Panc1 (cell line): ENCODE data around the gene MBOAT7. TPM values are rescaled to one million over a fixed set of nuclear protein-coding genes. Genes with fewer than 3 reads are reported as not detected.

Source experiments
- ATAC-seq: fragments of 200-7000 bp; cut with Tn5 transposase; 2 replicates; pipeline ENCODE4 v1.9.1; 2020; ENCODE audit warnings: mild to moderate bottlenecking, moderate library complexity
- BruUV-seq: library from RNA; stranded (reverse); fragments of 400-500 nt; replicated peaks from 2 replicates; lab custom pipeline; 2021; lab: Mats Ljungman, UMichigan
- CTCF ChIA-PET: fragments of 300-600 bp; sonication (Branson Sonifier 250); formaldehyde crosslinking; loops from one replicate; lab custom pipeline; 2022; ENCODE audit warnings: antibody characterized with exemption; lab: Charles Lee
- POLR2A ChIA-PET: fragments of 300-600 bp; sonication (Branson Sonifier 250); formaldehyde crosslinking; loops from one replicate; lab custom pipeline; 2022; ENCODE audit warnings: antibody characterized with exemption; lab: Charles Lee
- DNase-seq: peaks from one replicate; pipeline ENCODE4 v3.0.0-alpha.2; 2010; ENCODE audit warnings: low read depth, low spot score
- H3K27ac ChIP-seq: 2 replicates; pipeline ENCODE4 v1.5.1; 2011; ENCODE audit warnings: mild to moderate bottlenecking, low read length, inconsistent platforms
- H3K27me3 ChIP-seq: fragments of 200-500 bp; sonication (Bioruptor generic); 2 replicates; pipeline ENCODE4 v1.6.0; 2014; ENCODE audit warnings: low read length, inconsistent platforms; ENCODE audit not compliant: control insufficient read depth, insufficient read depth
- H3K36me3 ChIP-seq: fragments of 200-500 bp; sonication (Bioruptor generic); 2 replicates; pipeline ENCODE4 v1.5.1; 2014; ENCODE audit warnings: inconsistent platforms, mild to moderate bottlenecking, low read length, moderate library complexity; ENCODE audit not compliant: control insufficient read depth, insufficient read depth
- H3K4me1 ChIP-seq: 2 replicates; pipeline ENCODE4 v1.5.1; 2011; ENCODE audit warnings: inconsistent platforms, mild to moderate bottlenecking, low read length, moderate library complexity; ENCODE audit not compliant: control insufficient read depth, insufficient read depth
- H3K4me3 ChIP-seq, 2 experiments: 2 replicates each; pipeline ENCODE4 v1.5.1; 2011 to 2012; ENCODE audit warnings: low read depth in 2 of 2, low read length in 2 of 2, mild to moderate bottlenecking in 2 of 2, inconsistent platforms in 1 of 2, moderate library complexity in 1 of 2
- H3K9me3 ChIP-seq: fragments of 200-500 bp; sonication (Bioruptor generic); 2 replicates; pipeline ENCODE4 v1.5.1; 2014; ENCODE audit warnings: low read depth, mild to moderate bottlenecking, inconsistent platforms, low read length, moderate library complexity; ENCODE audit not compliant: control insufficient read depth, insufficient read depth
- POLR2AphosphoS5 ChIP-seq: IDR thresholded peaks from 2 replicates; pipeline ENCODE4 v1.6.1; 2012; ENCODE audit warnings: mild to moderate bottlenecking, low read depth, low read length, moderate library complexity
- REST ChIP-seq, 2 experiments: IDR thresholded peaks; 2 replicates each; pipeline ENCODE4 v1.6.1; 2011 to 2012; ENCODE audit warnings: low read depth in 2 of 2, control low read depth in 1 of 2, low read length in 1 of 2, mild to moderate bottlenecking in 1 of 2, moderate library complexity in 1 of 2; ENCODE audit not compliant: insufficient read depth in 1 of 2
- SIN3A ChIP-seq: IDR thresholded peaks from 2 replicates; pipeline ENCODE4 v1.6.1; 2012; ENCODE audit warnings: low read depth, mild to moderate bottlenecking, low read length, moderate library complexity, borderline replicate concordance; ENCODE audit not compliant: insufficient read depth
- TCF7L2 ChIP-seq: IDR thresholded peaks from 2 replicates; pipeline ENCODE4 v1.6.1; 2011; ENCODE audit warnings: mild to moderate bottlenecking, low read depth, low read length, inconsistent platforms
- in situ Hi-C: cut with HindIII; loops from 2 replicates; pipeline ENCODE4 v1.10.0; 2016; ENCODE audit warnings: low sequenced_read_pairs, low pct_unique_long_range_greater_than_20kb
- intact Hi-C: fragments of 100-400 bp; cut with micrococcal nuclease; formaldehyde crosslinking; loops from one replicate; pipeline ENCODE4 v1.10.0; 2022; ENCODE audit not compliant: unreplicated experiment
- total RNA-seq: library from RNA; stranded (reverse); gene quantifications from one replicate; pipeline ENCODE4 v1.2.1, GENCODE V29; 2021; ENCODE audit not compliant: unreplicated experiment
- TF ChIP-seq, protein P1 (sequence below): fragments of 450-650 bp; IDR thresholded peaks from 2 replicates; pipeline ENCODE4 v1.5.1; 2017; ENCODE audit warnings: mild to moderate bottlenecking

MBOAT7 gene
- total RNA-seq, 1 experiment from 2014 or later = 264 TPM

GRCh38 chr19:54162241-54162805 is 27.1 kb downstream of the MBOAT7 start:
- ChIA-PET CTCF (no interaction called here), POLR2A (interaction anchor here (0.6 kb wide), 1 partner anchor 25 kb away, joined by 3 read pairs; no protein-coding TSS in a partner anchor)
- in situ Hi-C loops = no loop called here
- H3K4me3 ChIP-seq = peak overlapping the region; percentile 76 to 84
- intact Hi-C loops = no loop called here
- TF ChIP-seq POLR2AphosphoS5 (peak; percentile 61; the same call in 1 of the 2 replicates), SIN3A (0 out of 2 replicates have a peak, but pooled peaks have one; percentile 61), TCF7L2 (peak; percentile 65), REST (IDR thresholded peaks at IDR 0.05; ENCODE audit: insufficient read depth in 1 of 2, low read depth in 2 of 2, low read length in 1 of 2) (no peak)
- TF ChIP-seq, protein P1, sequence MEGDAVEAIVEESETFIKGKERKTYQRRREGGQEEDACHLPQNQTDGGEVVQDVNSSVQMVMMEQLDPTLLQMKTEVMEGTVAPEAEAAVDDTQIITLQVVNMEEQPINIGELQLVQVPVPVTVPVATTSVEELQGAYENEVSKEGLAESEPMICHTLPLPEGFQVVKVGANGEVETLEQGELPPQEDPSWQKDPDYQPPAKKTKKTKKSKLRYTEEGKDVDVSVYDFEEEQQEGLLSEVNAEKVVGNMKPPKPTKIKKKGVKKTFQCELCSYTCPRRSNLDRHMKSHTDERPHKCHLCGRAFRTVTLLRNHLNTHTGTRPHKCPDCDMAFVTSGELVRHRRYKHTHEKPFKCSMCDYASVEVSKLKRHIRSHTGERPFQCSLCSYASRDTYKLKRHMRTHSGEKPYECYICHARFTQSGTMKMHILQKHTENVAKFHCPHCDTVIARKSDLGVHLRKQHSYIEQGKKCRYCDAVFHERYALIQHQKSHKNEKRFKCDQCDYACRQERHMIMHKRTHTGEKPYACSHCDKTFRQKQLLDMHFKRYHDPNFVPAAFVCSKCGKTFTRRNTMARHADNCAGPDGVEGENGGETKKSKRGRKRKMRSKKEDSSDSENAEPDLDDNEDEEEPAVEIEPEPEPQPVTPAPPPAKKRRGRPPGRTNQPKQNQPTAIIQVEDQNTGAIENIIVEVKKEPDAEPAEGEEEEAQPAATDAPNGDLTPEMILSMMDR = no peak
- H3K4me1 ChIP-seq = peaks cover 22% of the 10 kb centered on the region
- BruUV-seq = no TSS peak
- H3K27ac ChIP-seq = peak overlapping the region; percentile 77
- peak; percentile 61 for DNase-seq
- H3K36me3 ChIP-seq = peaks cover 3% of the 10 kb centered on the region; the same call in 1 of the 2 replicates
- peak; percentile 42 for ATAC-seq
- H3K27me3 ChIP-seq = no peaks in the 10 kb centered on the region
- no peaks in the 10 kb centered on the region for H3K9me3 ChIP-seq

GRCh38 chr19:54160854-54161253 is 28.5 kb downstream of the MBOAT7 start:
- ATAC-seq (no peak), DNase-seq (no peak)
- H3K27me3 ChIP-seq = no peaks in the 10 kb centered on the region
- no TSS peak for BruUV-seq
- TF ChIP-seq, protein P1 = no peak
- no peak for TF ChIP-seq SIN3A
- no peak for TF ChIP-seq TCF7L2
- no peak for TF ChIP-seq REST (IDR thresholded peaks at IDR 0.05; ENCODE audit: insufficient read depth in 1 of 2, low read depth in 2 of 2, low read length in 1 of 2)
- TF ChIP-seq POLR2AphosphoS5 = no peak
- intact Hi-C loops = no loop called here
- H3K36me3 ChIP-seq = peaks cover 3% of the 10 kb centered on the region; the same call in 1 of the 2 replicates
- POLR2A ChIA-PET = interaction anchor here (0.7 kb wide), 1 partner anchor 29 kb away, joined by 3 read pairs; the partner anchor contains the start of gene MBOAT7
- in situ Hi-C loops = no loop called here
- H3K27ac ChIP-seq = peak overlapping the region; percentile 92
- CTCF ChIA-PET = no interaction called here
- peak overlapping the region; percentile 76 to 84 for H3K4me3 ChIP-seq
- H3K9me3 ChIP-seq = no peaks in the 10 kb centered on the region
- peaks cover 22% of the 10 kb centered on the region for H3K4me1 ChIP-seq
